Iris pigment epithelial cell (primary cell): Measurements from ENCODE around the gene COL18A1.
A peak's percentile ranks its signal among the peaks of the same experiment; 100 is the strongest.
"Not testable (repeated sequence)": the region's sequence is repeated elsewhere in the genome, so short reads cannot be mapped to it uniquely, and the experiment has no call there.

Experiments used
- DNase-seq: peaks from one replicate; pipeline ENCODE4 v3.0.0-alpha.2; 2011; ENCODE audit warnings: low read depth

Gene COL18A1

DNA sequence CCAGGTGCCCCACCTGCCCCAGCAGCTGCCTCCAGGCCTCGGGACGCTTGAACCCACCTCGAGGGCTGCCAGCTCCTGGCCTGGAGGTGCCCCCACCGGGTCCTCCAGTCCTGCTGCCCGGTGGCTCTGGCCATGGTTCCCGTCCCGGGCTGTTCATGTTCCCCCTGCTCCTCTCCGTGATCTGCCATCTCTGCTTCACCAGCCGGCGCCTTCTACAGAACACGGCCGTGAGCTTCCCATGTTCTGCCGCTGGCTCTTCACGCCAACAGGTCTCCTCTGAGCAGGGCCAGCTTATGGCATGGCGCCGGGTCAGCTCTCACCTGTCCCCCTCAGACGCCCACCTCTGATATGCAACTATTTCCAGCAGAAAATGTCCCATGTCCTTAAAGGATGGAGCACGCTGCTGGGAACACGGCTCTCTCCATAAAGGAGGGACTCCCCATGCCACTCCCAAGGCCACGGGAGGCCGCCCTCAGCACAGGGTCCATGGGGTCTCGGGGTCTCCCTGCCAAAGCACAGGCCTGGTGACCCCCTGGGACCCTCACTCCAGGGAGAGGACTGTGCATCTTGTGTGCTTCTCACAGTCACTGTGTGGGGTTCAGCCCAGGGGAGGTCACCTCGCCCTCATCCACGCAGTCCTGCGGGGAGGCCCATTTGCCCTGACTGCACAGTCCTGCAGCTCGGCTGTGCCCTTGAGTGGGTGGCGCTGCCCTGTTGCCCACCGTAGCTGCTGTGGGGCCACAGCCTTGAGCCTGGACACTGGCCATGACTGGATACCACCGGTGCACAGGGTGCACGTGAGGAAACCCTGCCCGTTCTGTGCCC is 36.7 kb downstream of the COL18A1 start:
- no peak for DNase-seq

DNA sequence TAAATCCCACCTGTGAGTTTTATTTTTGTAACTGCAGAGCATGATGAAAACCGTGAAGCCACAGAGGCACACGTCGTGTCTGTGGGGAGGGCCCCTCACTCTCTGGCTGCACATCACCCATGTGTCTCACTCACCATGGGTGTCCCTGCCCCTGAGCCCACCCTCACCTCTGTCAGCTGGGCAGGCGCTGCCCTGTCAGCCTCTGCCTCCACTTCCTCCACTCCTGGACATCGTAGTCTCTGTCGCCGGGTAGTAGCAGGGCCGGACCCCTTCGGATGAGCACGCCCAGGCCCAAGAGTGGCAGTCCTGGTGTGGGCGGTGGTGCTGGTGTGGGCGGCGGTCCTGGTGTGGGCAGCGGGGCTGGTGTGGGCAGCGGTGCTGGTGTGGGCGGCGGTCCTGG is 37.3 kb downstream of the COL18A1 start:
- no peak for DNase-seq

DNA sequence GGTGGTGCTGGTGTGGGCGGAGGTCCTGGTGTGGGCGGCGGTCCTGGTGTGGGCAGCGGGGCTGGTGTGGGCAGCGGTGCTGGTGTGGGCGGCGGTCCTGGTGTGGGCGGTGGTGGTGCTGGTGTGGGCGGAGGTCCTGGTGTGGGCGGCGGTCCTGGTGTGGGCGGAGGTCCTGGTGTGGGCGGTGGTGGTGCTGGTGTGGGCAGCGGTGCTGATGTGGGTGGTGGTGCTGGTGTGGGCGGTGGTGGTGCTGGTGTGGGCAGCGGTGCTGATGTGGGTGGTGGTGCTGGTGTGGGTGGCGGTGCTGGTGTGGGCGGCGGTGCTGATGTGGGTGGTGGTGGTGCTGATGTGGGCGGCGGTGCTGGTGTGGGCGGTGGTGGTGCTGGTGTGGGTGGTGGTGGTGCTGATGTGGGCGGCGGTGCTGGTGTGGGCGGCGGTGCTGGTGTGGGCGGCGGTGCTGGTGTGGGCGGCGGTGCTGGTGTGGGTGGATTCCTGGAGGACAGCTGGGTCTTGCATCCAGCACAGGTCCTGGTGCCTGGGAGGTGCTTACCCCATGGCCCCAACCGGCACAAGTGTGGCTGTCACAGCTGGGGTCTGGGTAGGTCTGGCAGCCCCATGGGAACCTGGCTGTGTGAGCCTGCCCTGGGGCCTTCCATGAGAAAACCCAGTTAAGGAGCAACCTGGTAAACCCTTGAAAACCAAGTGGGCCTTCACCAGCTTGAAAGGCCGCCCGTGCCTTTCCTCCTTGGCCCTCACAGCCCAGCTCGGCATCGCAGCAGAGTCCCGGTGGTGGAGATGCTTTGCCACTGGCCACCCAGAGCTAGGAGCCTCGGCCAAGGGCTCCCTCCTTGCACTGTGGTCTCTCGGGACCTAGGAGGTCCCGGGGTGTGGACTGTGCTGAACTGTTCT is 38.0 kb downstream of the COL18A1 start:
- DNase-seq, result not testable (repeated sequence)

DNA sequence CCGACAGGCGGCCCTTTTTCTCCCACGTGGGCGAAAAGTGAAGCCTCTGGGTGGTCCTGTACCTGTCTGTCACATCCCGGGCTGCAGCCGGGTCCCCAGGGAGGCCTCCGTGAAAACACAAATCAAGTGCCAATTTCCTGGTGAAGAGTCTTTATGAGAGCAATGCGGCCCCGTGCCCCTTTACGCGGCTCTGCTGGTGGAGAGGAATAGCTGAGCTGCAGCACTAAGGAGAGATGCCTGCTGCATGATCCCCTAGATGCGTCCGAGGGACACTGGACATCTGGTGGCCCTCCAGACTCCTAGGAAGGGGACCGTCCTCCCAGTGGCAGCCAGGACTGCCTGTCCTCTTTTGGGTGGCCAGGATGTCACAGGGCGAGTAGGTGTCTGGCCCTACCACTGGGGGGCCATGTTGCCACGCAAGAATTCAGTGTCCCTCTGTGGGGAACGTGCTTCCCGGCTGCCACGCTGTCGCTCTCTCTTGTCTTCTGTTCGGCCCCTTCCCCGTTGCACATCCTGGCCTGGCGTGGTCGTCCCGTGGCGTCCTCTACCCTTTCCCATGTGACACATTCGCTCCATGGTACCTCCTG is 38.7 kb downstream of the COL18A1 start:
- no peak for DNase-seq

DNA sequence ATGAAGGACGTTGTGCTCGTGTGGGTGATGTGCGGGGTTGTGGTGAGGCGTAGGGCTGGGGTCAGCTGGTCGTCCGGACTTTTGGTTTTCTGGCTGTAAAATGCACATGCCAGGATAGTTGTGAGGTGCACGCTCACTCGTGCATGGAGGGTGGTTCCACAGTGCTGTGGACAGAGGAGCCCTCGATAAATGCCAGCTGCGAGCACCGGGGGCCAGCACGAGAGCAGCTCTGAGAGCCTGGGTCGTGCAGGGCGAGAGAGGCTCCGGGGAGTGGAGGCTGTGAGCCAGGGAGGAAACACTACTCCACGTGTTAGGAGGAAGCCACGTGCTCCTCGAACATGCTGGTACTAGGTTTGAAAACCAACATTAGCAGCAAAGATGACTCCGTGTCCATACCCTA is 39.4 kb downstream of the COL18A1 start:
- no peak for DNase-seq

DNA sequence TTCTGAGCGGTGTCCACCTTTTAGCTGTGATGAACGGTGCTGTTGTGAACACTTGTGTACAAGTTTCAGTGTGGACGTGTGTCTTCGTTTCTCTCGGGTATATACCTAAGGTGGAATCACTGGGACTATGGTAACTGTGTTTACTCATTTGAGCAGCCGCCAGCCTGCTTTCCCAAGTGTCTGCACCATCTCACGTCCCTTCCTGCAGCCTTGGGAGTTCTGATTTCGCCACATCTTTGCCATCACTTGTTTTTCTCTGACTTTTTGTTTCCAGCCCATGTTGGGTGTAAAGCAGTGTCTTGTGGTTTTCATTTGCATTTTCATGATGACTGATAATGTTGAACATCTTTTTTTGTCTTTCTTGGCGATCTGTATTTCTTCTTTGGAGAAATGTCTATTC is 40.4 kb downstream of the COL18A1 start:
- DNase-seq, result peak; percentile 20

DNA sequence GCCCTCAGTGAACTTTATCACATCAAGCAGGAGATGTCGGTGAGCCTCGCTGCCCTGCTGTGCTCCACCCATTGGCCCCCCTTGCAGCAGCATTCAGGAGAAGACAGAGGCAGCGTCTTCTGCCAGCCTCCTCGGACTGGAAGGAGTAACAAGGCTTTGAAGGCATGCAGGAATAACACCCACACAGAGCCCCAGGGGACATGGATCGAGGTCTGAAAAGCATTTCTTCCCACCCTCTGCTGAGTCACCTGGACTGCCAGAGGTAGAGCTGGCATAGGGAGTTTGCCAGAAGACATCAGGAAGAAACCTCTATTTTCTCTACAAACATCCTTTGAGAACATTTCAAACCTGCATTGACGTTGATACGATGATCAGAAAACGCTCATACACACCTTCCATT is 42.9 kb downstream of the COL18A1 start:
- no peak for DNase-seq

DNA sequence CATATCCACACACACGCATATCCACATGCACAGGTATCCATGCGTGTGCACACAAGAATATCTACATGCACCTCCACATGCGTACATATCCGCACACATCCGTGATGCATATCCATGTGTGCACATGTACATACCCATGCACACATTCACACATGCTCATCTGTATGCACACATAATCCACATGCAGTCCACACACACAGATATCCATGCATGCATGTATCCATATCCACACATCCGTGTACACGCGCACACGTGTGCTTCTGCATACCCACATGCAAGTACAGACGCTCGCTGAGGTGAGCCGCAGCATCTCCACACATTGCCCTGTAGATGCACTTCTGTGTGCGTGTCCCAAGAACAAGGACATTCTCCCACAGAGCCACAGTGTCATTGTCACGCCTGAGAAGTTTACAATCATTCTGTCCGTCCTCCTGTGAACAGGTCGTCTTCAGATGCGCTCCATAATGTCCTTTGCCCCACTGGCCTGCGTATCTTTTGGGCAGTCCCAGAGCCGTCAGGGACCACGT is 43.4 kb downstream of the COL18A1 start:
- DNase-seq, result no peak

DNA sequence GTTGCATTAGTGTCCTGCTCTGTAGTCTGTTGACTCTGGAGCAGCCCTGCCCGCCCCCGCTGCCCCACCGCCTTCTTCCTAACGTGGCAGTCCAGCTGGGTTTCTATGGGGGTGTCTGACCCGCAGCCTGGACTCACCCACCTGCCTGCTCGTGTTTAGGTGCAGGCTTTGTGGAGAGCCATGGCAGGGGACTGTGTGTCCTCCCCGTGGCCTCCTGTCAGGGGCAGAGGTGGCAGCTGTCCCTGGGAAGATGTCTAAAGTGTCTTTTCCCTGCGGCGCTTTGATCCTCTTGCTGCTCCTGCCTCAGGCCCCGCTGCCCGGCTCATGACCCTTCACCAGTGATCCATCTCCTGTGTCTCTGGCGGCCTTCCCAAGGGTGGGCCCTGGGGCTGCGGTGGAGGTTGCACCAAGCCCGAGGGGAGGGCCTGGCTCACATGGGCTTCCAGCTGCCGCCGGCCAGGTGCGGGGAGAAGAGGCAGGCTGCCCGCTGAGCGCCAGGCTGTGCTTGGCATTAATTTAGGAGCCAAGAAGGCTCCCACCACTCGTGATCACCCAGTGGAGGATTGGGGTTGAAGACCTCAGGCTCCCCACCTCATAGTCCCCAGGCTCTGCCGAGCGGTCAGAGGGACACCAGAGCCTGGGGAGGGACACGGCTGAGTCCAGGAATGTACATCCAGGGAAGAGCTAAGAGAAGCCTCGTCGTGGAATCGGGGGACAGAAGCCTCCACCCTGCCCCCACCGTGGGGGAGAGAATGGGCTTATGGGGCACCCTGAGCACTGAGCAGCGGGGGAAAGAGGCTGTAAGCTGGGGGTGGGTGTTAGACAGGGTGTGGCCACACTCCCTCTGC is 44.1 kb downstream of the COL18A1 start:
- DNase-seq, result no peak

DNA sequence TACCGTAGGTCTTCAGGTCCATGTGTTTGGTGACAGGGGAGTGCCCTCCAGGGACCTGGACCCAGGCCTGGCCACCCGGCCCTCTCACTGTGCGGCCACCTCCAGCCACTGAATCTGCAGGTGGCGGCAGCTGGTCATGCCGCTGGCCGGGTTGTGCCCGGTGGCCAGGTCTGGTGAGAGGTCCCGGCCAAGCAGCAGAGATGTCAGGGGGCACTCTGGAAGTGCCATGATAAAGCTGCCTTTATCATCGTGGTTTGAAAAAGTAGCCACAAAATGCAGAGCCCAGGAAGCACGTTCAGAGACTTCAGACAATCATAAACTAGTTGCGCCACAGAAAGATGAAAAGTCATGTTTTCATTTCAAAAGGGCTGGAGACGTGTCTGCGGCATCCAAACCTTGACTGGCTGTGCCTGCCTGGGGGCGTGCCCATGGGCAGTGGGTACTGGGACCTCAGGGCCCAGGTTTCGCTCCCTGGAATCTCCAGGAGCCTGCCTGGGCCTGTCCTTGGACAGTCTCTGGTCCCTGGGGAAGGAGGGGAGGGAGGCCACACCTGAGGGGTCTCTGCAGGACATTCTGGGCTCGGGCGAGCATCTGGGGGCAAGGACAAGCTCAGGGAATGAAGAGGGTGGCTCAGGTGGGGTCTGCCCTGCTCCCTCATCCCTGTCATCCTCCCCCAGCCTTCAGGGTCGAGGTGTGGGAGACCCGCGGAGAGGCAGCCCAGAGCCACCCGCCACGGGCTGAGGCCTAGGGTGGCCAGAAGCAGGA is 44.9 kb downstream of the COL18A1 start:
- DNase-seq, result peak; percentile 21

DNA sequence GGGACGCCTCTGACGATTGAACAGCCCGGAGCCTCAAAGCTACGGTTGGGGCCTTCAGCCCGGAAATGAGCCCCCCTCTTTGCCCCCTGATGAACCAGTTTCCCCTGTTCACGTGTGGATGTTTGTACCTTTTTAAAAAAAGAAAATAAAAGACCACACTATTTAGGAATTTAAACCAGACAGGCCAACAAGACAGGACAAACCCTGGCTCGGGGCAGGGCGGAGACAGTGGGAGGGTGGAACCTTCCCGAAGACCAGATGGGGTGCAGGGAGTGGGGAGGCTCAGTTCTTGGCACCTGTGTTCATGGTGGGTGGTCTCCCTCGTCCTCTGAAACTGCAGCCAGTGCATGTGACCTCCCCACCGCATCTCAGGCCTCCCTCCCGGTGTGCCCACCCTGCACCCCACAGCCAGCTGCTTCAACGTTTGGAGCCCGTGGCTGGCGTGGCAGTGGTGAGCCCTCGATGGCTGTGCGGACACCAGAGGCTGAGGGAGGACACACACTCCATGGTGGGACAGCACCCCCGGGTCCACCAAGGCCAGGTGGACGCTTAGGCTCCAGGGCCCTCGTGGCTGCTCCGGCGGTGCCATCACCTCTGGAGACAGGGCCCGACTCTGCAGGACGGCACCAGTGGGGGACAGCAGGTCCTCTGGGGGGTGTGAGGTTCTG is 45.6 kb downstream of the COL18A1 start:
- no peak for DNase-seq

DNA sequence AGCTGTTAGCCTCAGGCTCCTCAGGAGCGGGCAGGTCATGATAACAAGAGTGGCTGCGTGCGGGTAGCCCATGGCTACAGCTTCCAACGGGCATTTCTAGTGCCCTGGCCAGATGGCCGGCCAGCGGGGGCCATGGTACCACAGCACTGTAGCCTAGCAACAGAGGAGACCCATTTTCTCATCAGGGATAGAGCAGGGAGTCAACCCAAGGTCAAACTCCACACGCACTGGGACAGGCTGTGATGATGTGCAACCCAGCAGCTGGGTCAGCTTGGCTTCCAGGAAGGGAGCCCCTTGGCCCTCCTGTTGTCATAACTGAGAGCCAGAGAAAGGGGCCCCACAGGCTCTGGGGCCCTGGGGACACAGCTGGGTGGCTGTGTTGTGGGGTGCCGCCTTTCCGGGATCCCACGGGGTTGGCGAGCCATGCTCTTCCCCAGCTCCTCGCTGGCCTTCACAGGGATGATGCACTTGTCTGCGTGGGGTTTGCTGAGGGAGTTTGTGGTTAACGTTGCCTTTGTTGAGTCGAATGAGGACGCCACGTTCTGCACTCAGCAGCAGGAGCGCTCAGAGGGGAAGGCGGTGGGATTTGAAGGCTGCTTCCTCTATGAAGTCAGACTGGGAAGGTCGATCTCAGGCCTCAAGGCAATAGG is 46.3 kb downstream of the COL18A1 start:
- DNase-seq, result peak; percentile 36

DNA sequence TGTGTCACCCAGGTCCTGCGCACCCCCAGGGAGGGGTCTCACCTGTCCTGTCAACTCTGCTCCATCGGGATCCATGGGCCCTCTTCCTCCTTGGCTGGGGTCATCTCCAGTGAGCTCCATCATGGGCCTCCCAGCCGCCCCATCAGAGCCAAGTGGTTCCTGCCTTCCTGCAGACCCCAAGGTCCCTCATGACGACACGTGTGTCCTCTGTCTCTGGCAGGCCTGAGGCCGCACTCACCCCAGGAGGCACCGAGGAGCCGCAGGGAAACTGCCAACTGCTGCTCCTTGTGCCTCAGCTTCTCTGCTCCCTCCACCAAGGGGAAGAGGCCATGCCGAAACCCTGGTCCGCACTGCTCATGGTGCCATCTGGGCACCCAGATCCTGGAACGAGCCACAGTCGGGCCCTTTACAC is 46.8 kb downstream of the COL18A1 start:
- DNase-seq, result no peak

DNA sequence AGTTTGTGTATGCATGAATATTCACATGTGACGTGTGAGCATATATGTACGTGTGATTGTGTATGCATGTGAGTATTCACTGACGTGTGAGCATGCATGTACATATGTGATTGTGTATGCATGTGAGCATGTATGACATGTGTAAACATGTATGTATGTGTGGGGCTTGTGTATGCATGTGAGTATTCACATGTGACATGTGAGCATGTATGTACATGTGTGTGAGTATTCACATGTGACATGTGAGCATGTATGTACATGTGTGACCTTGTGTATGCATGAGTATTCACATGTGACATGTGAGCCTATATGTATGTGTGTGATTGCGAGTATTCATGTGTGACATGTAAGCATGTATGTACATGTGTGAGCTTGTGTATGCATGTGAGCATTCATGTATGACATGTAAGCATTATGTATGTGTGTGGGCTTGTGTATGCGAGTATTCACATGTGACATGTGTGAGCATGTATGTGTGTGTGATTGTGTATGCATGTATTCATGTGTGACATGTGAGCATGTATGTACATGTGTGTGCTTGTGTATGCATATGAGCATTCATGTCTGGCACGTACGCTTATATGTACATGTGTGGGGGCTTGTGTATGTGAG is 47.8 kb downstream of the COL18A1 start:
- DNase-seq, result no peak

DNA sequence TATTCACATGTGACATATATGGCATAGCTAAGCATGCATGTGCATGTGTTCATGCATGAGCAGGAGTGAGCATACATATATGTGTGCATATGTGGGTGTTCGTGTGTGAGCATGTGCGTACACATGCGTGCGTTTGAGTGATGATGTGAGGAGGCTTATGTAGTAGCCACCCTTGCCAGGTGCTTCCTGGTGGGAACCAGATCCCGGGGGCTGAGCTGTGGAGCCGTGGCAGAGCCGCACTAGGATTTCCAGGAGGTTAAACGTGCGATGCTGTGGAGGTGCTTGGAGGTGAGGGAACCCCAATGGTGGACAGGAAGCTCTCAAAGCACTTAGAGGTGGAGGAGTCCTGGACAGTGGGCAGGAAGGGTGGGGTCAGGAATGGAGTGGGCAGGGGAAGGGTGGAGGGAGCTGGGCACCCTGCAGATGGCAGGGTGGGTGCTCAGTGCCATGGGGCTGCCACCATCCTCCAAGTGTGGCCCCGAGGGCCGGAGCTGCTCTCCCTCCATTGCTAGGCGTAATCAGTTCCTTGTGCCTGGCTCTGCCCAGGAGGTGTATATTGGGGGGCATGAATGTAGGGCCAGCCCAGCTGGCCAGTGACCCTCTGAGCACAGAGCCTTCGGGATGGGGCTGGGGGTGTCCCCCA is 48.5 kb downstream of the COL18A1 start:
- DNase-seq, result no peak

DNA sequence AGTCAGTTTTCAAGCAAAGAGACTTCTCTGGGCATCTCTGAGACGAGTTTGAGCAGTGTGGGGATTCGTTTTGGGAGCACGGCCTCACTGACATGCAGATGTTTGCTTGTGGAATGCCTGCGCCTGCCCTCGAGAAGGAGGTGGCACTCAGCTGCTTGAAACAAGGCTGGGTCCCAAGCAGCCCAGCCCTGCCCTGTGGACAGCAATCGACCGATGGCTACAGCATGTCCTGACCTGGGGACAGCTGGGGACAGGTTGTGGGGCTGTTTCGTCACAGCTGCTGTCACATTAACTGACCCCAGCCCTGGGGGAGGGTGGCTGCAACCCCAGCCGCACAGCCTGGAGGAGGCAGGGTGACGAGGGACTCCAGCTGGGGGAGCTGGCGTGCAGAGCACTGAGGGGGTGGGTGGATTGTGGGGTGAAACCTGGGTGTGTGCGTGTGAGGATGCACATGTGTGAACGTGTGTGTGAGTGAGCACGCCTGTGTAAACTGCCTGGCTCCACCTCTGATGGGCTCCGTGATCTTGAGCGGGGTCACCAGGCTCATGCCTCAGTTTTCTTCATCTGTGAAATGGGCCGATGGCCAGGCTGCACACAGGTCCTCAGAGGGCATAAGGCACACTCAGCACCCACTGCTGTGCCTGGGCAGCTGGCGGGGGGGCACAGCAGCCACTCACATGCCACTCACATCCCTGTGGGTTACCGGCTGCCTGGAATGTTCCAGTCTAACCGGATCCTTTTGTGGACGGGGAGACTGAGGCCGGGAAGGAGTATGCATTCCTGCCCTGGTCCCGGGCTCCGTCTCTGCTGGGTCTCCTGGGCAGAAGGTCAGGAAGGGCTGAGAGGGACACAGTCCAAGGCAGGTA is 49.3 kb downstream of the COL18A1 start:
- no peak for DNase-seq

DNA sequence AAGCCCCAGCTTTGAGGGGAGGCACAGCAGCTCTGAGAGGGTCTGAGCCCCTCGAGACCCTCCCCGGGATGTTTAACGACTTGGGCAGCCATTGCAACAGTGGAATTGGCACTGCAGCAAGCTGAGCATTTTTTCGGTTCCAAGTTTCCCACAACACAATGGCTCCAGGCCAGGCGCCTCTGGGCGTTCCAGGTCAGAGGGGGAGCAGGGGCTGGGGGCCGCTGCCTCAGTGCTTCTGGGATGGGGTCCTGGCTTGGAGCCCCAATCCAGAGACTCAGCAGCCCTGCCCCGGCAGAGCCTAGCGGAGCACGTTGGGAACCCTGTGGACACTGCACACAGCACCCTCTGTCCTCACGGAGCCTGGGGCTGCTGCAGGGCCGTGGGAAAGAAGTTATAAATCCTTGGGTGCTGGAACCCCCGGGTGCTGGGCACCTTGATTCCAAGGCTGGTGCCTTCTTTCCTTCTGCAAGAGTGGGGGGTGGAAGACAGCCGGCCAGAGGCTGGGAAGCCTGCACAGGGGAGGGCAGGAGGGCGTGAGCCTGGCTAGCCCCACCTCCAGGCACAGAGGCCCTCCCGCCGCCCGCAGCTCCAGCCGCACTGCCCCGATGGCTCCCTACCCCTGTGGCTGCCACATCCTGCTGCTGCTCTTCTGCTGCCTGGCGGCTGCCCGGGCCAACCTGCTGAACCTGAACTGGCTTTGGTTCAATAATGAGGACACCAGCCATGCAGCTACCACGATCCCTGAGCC is 50.1 kb downstream of the COL18A1 start:
- peak; percentile 35 for DNase-seq
